SK-N-SH (cell line): ENCODE data around the gene RAP1GAP. TPM values are rescaled to one million over a fixed set of nuclear protein-coding genes. Genes with fewer than 3 reads are reported as not detected.

Experiments used
- CTCF ChIA-PET: fragments of 300-600, 350-600 bp; formaldehyde crosslinking; extraction: SDS; loops from one replicate; lab custom pipeline; 2021; lab: Yijun Ruan, JAX
- POLR2A ChIA-PET: fragments of 350-600 bp; sonication (Branson Sonifier 250); formaldehyde crosslinking; extraction: SDS; loops from one replicate; lab custom pipeline; 2020; ENCODE audit warnings: antibody characterized with exemption, inconsistent platforms; lab: Yijun Ruan, JAX
- DNase-seq: peaks from one replicate; pipeline ENCODE4 v3.0.0; 2012
- H2AFZ ChIP-seq: fragments of 200-600 bp; sonication (generic); 2 replicates; pipeline ENCODE4 v1.8.1; 2016; ENCODE audit warnings: antibody characterized with exemption, mild to moderate bottlenecking, low read depth
- H3F3A ChIP-seq: fragments of 200-600 bp; sonication (generic); replicated peaks from 2 replicates; pipeline ENCODE3; 2016; ENCODE audit warnings: antibody characterized with exemption, mild to moderate bottlenecking; ENCODE audit not compliant: insufficient read depth
- H3K27ac ChIP-seq, 2 experiments: fragments of 200-500 bp in 1 of 2; fragments of 200-600 bp in 1 of 2; sonication (Bioruptor generic) in 1 of 2; sonication (generic), shearing (Covaris generic) in 1 of 2; 2 replicates each; pipeline versions ENCODE4 v1.5.1 to v1.6.1; 2014 to 2016; ENCODE audit warnings: low read depth in 2 of 2, inconsistent platforms in 1 of 2, low read length in 1 of 2, mild to moderate bottlenecking in 1 of 2, mixed read lengths in 1 of 2
- H3K27me3 ChIP-seq: fragments of 200-600 bp; sonication (generic), shearing (Covaris generic); 2 replicates; pipeline ENCODE4 v1.6.1; 2016; ENCODE audit warnings: mixed run types; ENCODE audit not compliant: insufficient read depth
- H3K36me3 ChIP-seq, 2 experiments: fragments of 200-500 bp in 1 of 2; fragments of 200-600 bp in 1 of 2; sonication (Bioruptor generic) in 1 of 2; sonication (generic) in 1 of 2; replicated peaks in 1 of 2; 2 replicates each; pipeline versions ENCODE3 to v1.5.1; 2014 to 2016; ENCODE audit warnings: low read length in 1 of 2, mild to moderate bottlenecking in 1 of 2; ENCODE audit not compliant: insufficient read depth in 2 of 2, control insufficient read depth in 1 of 2
- H3K4me1 ChIP-seq, 2 experiments: fragments of 200-500 bp in 1 of 2; fragments of 200-600 bp in 1 of 2; sonication (Bioruptor generic) in 1 of 2; sonication (generic), shearing (Covaris generic) in 1 of 2; 2 replicates each; pipeline versions ENCODE4 v1.5.1 to v1.6.1; 2014 to 2016; ENCODE audit warnings: low read depth in 1 of 2, low read length in 1 of 2, mixed run types in 1 of 2; ENCODE audit not compliant: insufficient read depth in 2 of 2, control insufficient read depth in 1 of 2
- H3K4me2 ChIP-seq: fragments of 200-600 bp; sonication (generic), shearing (Covaris generic); 2 replicates; pipeline ENCODE4 v1.6.1; 2017; ENCODE audit warnings: mixed run types
- H3K4me3 ChIP-seq, 2 experiments: fragments of 200-500 bp in 1 of 2; fragments of 200-600 bp in 1 of 2; sonication (Bioruptor generic) in 1 of 2; sonication (generic), shearing (Covaris generic) in 1 of 2; 2 replicates each; pipeline versions ENCODE4 v1.5.1 to v1.8.1; 2014 to 2016; ENCODE audit warnings: low read depth in 2 of 2, inconsistent platforms in 1 of 2, low read length in 1 of 2, mild to moderate bottlenecking in 1 of 2, mixed read lengths in 1 of 2, moderate library complexity in 1 of 2
- H3K79me2 ChIP-seq: fragments of 200-600 bp; sonication (generic); 2 replicates; pipeline ENCODE4 v1.8.1; 2017; ENCODE audit warnings: mild to moderate bottlenecking; ENCODE audit not compliant: insufficient read depth
- H3K9ac ChIP-seq: fragments of 200-600 bp; sonication (generic); 2 replicates; pipeline ENCODE4 v1.6.1; 2017; ENCODE audit warnings: mixed run types
- H3K9me2 ChIP-seq: fragments of 200-600 bp; sonication (generic); 2 replicates; pipeline ENCODE4 v1.6.1; 2017; ENCODE audit warnings: mixed run types
- H3K9me3 ChIP-seq: fragments of 200-600 bp; sonication (generic); 2 replicates; pipeline ENCODE4 v1.6.1; 2017; ENCODE audit warnings: mixed run types, mild to moderate bottlenecking, moderate library complexity
- H4K20me1 ChIP-seq: fragments of 200-600 bp; sonication (generic); 2 replicates; pipeline ENCODE4 v1.6.1; 2017; ENCODE audit warnings: mild to moderate bottlenecking, mixed run types; ENCODE audit not compliant: insufficient read depth
- EP300 ChIP-seq, 2 experiments: IDR thresholded peaks; 2 replicates each; pipeline versions ENCODE4 v1.4.0 to v1.6.1; 2012; ENCODE audit warnings: borderline replicate concordance in 1 of 2, low read depth in 1 of 2, low read length in 1 of 2
- GABPA ChIP-seq: IDR thresholded peaks from 2 replicates; pipeline ENCODE4 v1.4.0; 2012; ENCODE audit warnings: low read depth, mild to moderate bottlenecking
- MXI1 ChIP-seq: IDR thresholded peaks from 2 replicates; pipeline ENCODE4 v1.6.1; 2012; ENCODE audit warnings: mild to moderate bottlenecking, low read depth, low read length, improper control_type of control experiment
- NFIC ChIP-seq: IDR thresholded peaks from 2 replicates; pipeline ENCODE4 v1.4.0; 2012; ENCODE audit warnings: borderline replicate concordance
- RAD21 ChIP-seq: IDR thresholded peaks from 2 replicates; pipeline ENCODE4 v1.6.1; 2012; ENCODE audit warnings: mild to moderate bottlenecking, low read length
- RCOR1 ChIP-seq: fragments of 150-350 bp; IDR thresholded peaks from 2 replicates; pipeline ENCODE4 v1.6.1; 2017; ENCODE audit warnings: antibody characterized with exemption, low read length
- REST ChIP-seq: IDR thresholded peaks from 2 replicates; pipeline ENCODE4 v1.6.1; 2012; ENCODE audit warnings: mild to moderate bottlenecking, low read depth, low read length, moderate library complexity
- RXRA ChIP-seq: IDR thresholded peaks from 2 replicates; pipeline ENCODE4 v1.4.0; 2012; ENCODE audit warnings: low read depth, mild to moderate bottlenecking, borderline replicate concordance
- SIN3A ChIP-seq: IDR thresholded peaks from 2 replicates; pipeline ENCODE4 v1.6.1; 2012; ENCODE audit warnings: low read depth, mild to moderate bottlenecking, low read length, moderate library complexity, borderline replicate concordance
- SMC3 ChIP-seq: IDR thresholded peaks from 2 replicates; pipeline ENCODE4 v1.6.1; 2012; ENCODE audit warnings: low read depth, low read length, improper control_type of control experiment
- TAF1 ChIP-seq: IDR thresholded peaks from 2 replicates; pipeline ENCODE4 v1.6.1; 2012; ENCODE audit warnings: low read depth, mild to moderate bottlenecking, low read length, moderate library complexity, borderline replicate concordance
- TCF12 ChIP-seq: IDR thresholded peaks from 2 replicates; pipeline ENCODE4 v1.4.0; 2012
- TEAD4 ChIP-seq: IDR thresholded peaks from 2 replicates; pipeline ENCODE4 v1.4.0; 2012; ENCODE audit warnings: mild to moderate bottlenecking, borderline replicate concordance; ENCODE audit not compliant: insufficient read depth
- WGBS: methylation state at CpG from one replicate; pipeline ENCODE4 v1.1.6; 2017; ENCODE audit warnings: low lambda C conversion rate; 5-methylcytosine and 5-hydroxymethylcytosine counted together
- polyA plus RNA-seq, 3 experiments: library from polyadenylated mRNA; depleted of rRNA; stranded (reverse); fragments of >200 nt; gene quantifications; 2 replicates each; pipeline ENCODE4 v1.2.3, GENCODE V29; 2012
- TF ChIP-seq, protein P1 (sequence below): IDR thresholded peaks from 2 replicates; pipeline ENCODE4 v1.4.0; 2012; ENCODE audit warnings: low read depth

Gene RAP1GAP
- polyA plus RNA-seq, 1 of the 3 experiments (the other 2 are of a cell fraction): 0.99 TPM

- ChIA-PET CTCF (interaction anchor here (1.0 to 3.0 kb wide), 5 partner anchors 7 to 257 kb away, joined by 3 to 8 read pairs (median 3); no protein-coding TSS in a partner anchor), POLR2A (no interaction called here)
- Histone ChIP-seq H3K9ac (no peak overlapping the region), H3K4me3 (no peak overlapping the region), H2AFZ (no peak overlapping the region), H3K79me2 (no peaks in the 10 kb centered on the region), H3K27me3 (no peaks in the 10 kb centered on the region), H3K4me2 (no peak overlapping the region), H3F3A (no peaks in the 10 kb centered on the region), H3K9me3 (no peaks in the 10 kb centered on the region), H3K9me2 (no peaks in the 10 kb centered on the region), H3K27ac (peak overlapping the region in 1 of 2 experiments; percentile 95; a peak in 2 of 4 replicates), H4K20me1 (no peaks in the 10 kb centered on the region), H3K4me1 (peaks cover 0 to 70% of the 10 kb centered on the region in 2 experiments; a peak in 1 of 4 replicates), H3K36me3 (no peaks in the 10 kb centered on the region)
- no peak for TF ChIP-seq RCOR1
- no peak for TF ChIP-seq EP300 (IDR thresholded peaks at IDR 0.05; ENCODE audit: borderline replicate concordance in 1 of 2, low read depth in 1 of 2, low read length in 1 of 2)
- TF ChIP-seq TAF1: no peak
- no peak for TF ChIP-seq RAD21
- TF ChIP-seq TEAD4: no peak
- no peak for TF ChIP-seq SIN3A
- DNase-seq: no peak
- WGBS: 69% methylated on average over 9 of the region's 13 CpGs
These were observed 43.6 kb downstream of the RAP1GAP start for GRCh38 chr1:21625390-21626190.

- Histone ChIP-seq H2AFZ (no peak overlapping the region), H3K4me1 (peaks cover 0 to 77% of the 10 kb centered on the region in 2 experiments; a peak in 1 of 4 replicates), H3K79me2 (no peaks in the 10 kb centered on the region), H3K27me3 (no peaks in the 10 kb centered on the region), H3K9me2 (no peaks in the 10 kb centered on the region), H3K4me2 (no peak overlapping the region), H3K9ac (no peak overlapping the region), H3K4me3 (no peak overlapping the region), H3K36me3 (no peaks in the 10 kb centered on the region), H4K20me1 (no peaks in the 10 kb centered on the region), H3K27ac (peak overlapping the region in 1 of 2 experiments; percentile 95; a peak in 2 of 4 replicates), H3F3A (no peaks in the 10 kb centered on the region), H3K9me3 (no peaks in the 10 kb centered on the region)
- ChIA-PET POLR2A (no interaction called here), CTCF (interaction anchor here (0.6 to 3.0 kb wide), 6 partner anchors 8 to 256 kb away, joined by 3 to 8 read pairs (median 3); no protein-coding TSS in a partner anchor)
- 42% methylated on average over 3 of the region's 11 CpGs for WGBS
- DNase-seq: peak; percentile 73
- TF ChIP-seq RCOR1 (peak; percentile 78), GABPA (no peak), NFIC (0 out of 2 replicates have a peak, but pooled peaks have one; percentile 15), RXRA (no peak), TCF12 (peak; percentile 63; the same call in 1 of the 2 replicates), REST (no peak), SMC3 (no peak), MXI1 (peak; percentile 78; the same call in 1 of the 2 replicates)
- TF ChIP-seq, protein P1, sequence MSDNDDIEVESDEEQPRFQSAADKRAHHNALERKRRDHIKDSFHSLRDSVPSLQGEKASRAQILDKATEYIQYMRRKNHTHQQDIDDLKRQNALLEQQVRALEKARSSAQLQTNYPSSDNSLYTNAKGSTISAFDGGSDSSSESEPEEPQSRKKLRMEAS: 0 out of 2 replicates have a peak, but pooled peaks have one; percentile 26
These were observed 44.4 kb downstream of the RAP1GAP start for GRCh38 chr1:21624571-21625389.
